GM04503 (cell line): ENCODE measurements around the gene MTA2.
"Not testable (repeated sequence)": the region's sequence is repeated elsewhere in the genome, so short reads cannot be mapped to it uniquely, and the experiment has no call there.

Experiments used
- DNase-seq: peaks from one replicate; pipeline ENCODE4 v3.0.0-alpha.2; 2012; ENCODE audit warnings: low read depth

The MTA2 gene

GRCh38 chr11:62592146-62592815 lies 9.4 kb downstream of the MTA2 start:
- DNase-seq, result no peak

DNA sequence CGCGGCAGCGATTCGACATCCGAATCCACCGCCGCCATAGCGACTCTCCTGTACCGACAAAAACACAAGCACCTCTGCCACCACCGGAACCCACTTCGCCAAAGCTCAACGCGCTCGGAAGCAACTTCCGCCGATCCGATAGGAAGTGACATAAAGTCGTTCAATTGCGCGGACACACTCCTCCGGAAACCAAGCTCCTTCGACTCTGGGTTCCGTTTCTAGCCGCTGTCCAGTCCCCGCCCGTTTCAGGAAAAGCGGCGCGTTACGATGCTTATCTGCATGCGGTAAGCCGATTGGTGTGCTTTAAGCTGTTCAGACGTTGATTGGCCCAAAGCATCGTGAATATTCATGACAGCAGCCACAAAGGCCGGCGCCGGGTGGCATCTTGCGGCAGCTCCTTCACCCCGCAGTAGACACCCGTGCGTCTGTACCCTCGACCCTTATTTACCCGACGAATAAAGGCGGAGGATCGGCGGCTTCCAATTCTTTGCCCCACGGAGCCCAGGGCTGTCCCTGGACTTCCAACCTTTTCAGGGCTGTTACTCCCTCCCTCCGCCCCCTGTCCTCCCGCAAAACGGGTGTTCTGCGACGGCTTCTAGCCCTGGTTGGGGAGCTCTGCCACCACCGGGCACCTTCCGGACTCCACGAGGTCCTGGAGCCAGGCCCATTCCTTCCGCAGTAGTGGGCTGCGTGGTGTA lies 10.1 kb downstream of the MTA2 start, which contains the start of gene TUT1:
Gene TUT1, minus strand, starts transcription at position 76 of the 698 bp plus-strand sequence. Its CDS starts 38 bp downstream, at position 38.
- peak; percentile 95 for DNase-seq

DNA sequence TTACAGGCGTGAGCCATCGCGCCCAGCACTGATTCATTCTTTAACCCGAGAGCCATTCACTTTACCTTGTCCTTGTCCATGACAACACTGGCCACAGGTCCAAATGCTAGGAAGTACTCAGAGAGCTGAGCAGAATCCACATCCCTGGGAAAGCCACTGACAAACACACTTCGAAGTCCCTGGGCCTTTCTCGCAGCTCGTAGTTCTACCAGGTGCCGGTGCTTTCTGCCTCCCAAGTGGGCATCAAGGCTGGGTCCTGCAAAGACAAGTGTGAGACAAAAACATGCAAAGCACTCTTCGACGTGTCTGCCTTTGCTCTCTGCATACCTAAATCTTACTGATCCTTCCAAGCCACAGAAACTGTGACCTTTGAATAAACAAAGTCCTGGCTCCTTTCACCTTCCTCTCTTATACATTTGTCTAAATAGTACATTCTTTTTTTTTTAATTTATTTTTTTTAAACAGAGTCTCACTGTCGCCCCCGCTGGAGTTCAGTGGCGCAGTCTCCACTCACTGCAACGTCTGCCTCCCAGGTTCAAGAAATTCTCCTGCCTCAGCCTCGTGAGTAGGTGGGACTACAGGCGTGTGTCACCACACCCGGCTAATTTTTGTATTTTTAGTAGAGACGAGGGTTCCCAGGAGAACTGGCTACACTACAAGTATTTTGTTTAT lies 12.6 kb downstream of the MTA2 start:
- no peak for DNase-seq

- not testable (repeated sequence) for DNase-seq
These were observed 16.3 kb downstream of the MTA2 start for GRCh38 chr11:62585356-62585755.

- not testable (repeated sequence) for DNase-seq
These were observed 19.9 kb downstream of the MTA2 start for GRCh38 chr11:62581735-62582134.

DNA sequence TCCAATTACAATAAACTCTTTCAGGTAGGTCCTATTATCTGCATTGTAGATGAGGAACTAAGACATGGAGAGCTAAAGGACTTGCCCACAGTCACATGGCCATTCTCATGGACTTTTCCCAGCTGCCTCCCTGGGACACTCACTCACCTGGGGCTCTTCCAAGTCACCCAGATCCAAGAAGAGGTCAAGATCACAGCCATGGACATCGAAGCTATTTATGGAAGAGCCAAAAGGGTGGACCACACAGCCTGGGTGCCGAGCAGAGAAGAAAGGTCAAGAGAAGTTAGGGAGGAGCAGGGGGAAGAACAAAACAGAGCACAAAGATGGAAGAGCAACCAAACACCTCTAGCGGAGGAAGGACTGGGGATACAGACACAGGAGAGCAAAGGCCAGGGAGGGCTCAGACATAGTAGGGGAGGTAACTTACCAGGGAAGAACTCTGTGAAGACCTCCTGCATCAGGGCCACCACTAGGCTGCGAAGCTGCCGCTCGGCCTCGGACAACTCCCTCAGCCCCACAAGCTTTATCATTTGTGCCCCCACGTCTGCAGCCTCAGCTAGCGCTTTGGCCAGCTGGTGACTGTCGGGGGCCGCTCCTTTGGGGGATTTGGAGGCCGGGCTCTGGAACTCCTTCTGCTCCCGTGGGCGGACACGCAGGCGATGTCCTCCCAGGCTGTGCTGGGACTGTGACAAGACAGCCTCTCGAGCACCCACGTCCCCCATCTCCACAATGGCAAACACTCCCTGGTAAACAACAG lies 20.5 kb downstream of the MTA2 start:
- no peak for DNase-seq

DNA sequence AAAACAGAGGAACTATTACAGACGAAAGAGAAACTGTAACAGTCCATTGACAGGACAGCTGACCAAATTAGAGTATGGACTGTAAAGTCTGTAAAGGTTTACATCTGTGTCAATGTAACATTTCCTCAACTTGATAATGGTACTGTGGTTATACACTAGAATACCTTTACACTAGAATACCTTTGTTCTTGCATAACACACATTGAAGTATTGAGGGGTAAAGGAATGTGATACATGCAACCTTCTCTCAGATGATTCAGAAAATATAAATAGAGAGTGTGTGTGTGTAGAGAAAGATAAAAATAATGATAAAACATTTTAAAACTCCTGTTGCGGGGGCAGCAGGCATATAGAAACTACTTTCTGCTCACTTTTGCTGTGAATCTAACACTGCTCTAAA lies 22.4 kb downstream of the MTA2 start:
- DNase-seq, result no peak

- DNase-seq, result no peak
These were observed 23.1 kb downstream of the MTA2 start for GRCh38 chr11:62578541-62578940.

GRCh38 chr11:62577046-62577714 lies 24.5 kb downstream of the MTA2 start:
- DNase-seq, result no peak

GRCh38 chr11:62575837-62576236 lies 25.8 kb downstream of the MTA2 start:
- no peak for DNase-seq

DNA sequence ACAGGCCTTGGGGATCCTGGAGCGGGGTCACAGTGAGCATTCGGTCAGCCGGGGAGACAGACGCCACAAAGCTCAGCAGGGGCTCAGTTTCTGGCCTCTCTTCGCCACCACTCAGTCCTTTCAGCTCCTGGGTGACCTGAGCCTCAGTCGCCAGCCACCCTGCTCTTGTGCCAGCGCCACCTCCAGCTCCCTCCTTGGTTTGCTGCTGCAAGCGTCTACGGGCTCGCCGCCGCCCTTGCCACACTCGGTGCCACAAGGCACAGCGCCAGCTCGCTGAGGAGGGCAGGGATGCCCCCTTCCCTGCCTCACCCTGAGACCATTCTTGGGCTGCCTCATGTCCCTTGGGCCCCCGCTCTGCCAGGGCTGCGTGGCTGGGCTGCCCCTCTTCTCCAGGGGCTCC lies 26.5 kb downstream of the MTA2 start:
- no peak for DNase-seq

- DNase-seq, result no peak
These were observed 27.1 kb downstream of the MTA2 start for GRCh38 chr11:62574363-62575071.

DNA sequence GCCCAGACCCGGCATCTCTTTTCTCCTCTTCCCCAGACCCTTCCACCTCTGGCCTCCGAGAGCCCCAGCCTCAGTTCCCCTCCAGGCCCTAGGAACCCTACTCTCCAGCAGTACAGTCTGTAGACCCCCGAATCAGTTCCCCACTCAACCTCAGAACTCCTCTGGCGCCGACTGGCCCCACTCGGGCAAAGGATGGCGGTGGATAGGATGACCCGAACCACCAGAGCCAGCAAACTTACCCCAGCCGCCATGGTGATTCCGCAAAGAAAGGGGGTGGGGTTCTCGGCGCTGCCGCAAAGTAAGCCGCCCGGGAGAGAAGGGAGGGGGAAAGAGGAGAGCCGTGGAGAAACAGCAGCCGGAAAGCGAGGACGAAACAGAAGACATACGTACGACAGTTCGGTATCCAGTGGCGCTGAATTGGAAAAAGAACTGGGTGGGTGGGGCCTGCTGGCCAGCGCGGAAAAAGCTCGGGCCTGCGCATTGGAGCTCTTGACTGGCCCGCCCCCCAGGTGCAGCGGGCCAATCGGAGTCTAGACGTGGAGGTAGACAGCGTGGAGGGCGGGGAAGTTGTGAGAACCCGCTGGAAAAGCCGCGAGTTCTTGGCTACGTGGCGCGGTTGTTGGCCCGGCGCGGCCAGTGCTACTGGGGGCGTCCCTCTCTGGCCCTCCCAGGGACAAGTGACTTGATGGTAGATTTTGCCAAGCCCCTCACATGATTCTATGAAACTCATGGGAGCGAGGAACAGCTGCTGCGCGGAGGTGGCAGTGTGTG lies 27.9 kb downstream of the MTA2 start, which contains the start of gene EEF1G:
Gene EEF1G, minus strand, starts transcription at position 300 of the 771 bp plus-strand sequence. Its CDS starts 49 bp downstream, at position 251.
- DNase-seq, result peak; percentile 99

GRCh38 chr11:62573006-62573591 lies 28.6 kb downstream of the MTA2 start:
- DNase-seq, result no peak

- no peak for DNase-seq
These were observed 29.2 kb downstream of the MTA2 start for GRCh38 chr11:62572431-62572830.

GRCh38 chr11:62571493-62571892 lies 30.2 kb downstream of the MTA2 start:
- DNase-seq, result not testable (repeated sequence)

DNA sequence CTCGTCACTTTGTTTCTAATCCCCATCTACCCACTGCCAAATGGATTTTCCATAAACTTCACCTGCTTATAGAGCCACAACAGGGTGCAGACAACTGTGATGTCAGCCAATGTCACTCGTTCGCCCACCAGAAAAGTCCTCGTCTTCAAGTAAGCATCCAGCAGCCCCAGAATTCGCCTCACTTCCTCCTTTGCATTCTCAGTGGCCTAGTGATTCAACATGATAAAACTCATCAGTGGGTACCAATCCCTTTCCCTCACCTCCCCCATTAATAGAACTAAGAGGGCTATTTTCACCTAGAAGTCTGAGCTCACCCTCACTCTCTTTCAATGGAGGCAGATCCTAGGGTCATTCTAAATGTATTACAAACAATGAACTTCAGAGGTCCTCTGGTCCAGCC lies 30.8 kb downstream of the MTA2 start:
- DNase-seq, result not testable (repeated sequence)

DNA sequence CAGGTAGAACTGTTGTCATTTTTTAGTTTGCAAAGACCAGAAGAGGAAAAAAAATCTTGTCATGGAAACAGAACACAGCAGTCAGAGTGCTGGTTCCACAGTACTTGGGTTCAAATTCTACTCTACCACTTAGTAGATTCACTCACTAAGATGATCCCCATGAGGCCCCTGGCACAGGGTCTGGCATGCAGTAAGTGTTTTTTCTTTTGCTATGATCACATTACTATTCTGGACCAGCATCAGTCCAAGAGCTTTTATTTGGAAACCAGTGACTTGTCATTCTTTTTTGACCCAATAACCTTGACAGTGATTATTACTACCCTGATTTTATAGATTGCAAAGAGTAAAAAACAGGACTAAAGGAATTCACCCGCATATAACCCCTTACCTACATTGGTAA lies 32.1 kb downstream of the MTA2 start:
- DNase-seq, result no peak

GRCh38 chr11:62567018-62567633 lies 34.5 kb downstream of the MTA2 start:
- no peak for DNase-seq
